ENCODE results near the gene TCOF1.

GRCh38 chr5:150436141-150436680 lies 78.7 kb downstream of the TCOF1 start:
- TF ChIP-seq CTCF (IDR thresholded peaks at IDR 0.05) (peak; percentile 92), ZFX (IDR thresholded peaks at IDR 0.05; ENCODE audit: borderline replicate concordance) (no peak)
